HG03196 (cell line): ENCODE measurements around the gene PHACTR4.
A peak's percentile ranks its signal among the peaks of the same experiment; 100 is the strongest.
"Not testable (repeated sequence)": the region's sequence is repeated elsewhere in the genome, so short reads cannot be mapped to it uniquely, and the experiment has no call there.

Experiments used
- ATAC-seq: cut with Tn5 transposase; IDR thresholded peaks from one replicate; pipeline ENCODE4 v1.9.1; 2021; ENCODE audit not compliant: unreplicated experiment

Gene PHACTR4

DNA sequence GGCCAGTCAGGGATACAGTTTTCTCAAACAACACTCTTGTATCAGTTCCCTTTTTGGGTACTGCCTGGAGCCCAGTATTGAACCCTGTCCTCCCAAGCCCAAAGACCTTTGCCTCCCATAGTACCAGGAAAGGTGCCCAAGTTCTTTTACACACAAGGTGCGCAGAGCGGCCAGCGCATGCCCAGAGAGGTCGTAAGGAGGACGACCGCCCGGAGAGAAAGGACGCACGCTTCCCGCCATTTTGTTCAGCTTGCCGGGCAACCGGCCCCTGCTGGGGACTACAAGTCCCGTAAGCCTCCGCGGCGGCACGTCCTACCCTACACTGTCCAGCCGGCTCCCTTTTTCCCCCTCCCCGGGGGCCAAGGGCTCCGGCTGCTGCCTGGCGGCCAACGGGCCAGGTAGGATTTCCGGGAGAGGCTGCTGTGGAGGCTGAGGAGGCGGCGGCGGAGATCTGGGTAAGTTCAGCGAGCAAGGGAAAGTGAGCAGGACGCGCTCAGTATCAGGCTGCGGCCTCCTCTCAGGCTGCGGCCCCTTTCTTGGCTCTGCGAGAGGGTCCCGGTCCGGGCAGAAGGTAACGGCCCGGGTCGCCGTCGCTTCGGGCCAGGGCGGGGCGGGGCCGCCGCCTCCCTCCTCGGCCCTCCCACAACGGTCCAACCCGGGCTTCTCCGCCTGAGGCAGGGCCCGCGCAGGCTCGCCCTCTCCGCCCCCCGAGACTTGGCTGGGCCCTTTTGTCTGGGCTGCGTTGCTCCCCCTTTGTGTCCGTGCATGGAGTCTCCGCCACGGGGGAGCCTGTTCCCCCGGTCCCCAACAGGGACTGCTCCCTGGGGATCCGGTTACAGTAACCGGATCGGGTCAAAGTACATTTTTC lies at the start of gene PHACTR4:
Gene PHACTR4 (plus strand): TSS at position 370 of the 868 bp plus-strand sequence. CDS start 37,708 bp downstream, outside the sequence.
- ATAC-seq, result peak; percentile 86

DNA sequence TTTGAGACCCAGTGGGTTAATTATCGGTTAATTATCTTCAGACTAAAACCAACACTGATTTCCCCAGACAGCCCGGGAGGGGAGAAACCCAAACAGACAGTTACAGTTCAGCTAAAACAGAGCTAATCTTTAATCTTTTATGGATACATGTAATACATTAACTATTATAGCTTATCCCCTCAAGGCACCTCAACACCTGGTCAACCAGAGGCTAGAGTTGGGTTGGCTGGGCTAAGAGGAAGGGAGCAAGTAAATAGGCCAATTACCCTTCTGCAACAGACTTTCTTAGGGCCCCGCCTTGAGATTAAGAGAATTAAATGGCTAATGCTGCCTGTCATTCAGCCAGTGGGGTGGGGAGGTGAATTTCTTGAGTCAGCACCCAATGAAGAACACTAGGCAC lies 47.3 kb upstream of the PHACTR4 start:
- ATAC-seq, result peak; percentile 57

DNA sequence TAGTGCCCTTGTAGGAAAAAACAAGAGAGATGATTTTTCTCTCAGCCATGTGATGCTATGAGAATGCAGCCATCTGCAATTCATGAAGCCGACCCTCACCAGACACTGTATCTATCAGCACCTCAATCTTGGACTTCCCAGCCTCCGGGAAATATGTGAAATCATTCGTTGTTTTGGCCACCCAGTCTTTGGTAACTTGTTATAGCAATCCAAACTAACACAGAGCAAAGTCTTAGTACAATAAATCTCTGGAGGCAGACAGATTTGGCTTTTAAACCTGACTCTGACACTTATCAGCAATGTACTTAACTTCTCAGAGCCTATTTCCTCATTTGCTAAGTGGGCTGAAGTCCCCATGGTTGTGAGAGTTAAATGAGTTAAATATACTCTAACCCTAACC lies 45.8 kb upstream of the PHACTR4 start:
- ATAC-seq, result no peak

DNA sequence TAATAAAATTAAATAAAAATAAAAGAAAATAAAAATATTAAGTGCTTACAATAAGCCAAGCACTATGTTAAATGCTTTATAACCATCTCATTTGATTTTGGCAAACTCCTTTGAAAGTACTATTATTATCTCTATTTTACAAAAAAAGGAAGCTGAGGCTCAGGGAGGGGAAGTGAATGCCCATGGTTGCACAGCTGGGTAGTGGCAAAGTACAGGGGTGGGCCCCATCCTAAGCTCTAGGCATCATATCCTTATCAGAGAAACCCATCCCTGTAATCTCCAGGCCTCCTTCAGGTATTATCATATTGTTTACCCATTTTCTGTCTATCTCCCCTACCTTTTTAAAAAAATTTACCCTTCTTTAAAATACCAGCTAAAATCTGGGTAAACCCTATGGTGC lies 43.0 kb upstream of the PHACTR4 start:
- ATAC-seq, result no peak

DNA sequence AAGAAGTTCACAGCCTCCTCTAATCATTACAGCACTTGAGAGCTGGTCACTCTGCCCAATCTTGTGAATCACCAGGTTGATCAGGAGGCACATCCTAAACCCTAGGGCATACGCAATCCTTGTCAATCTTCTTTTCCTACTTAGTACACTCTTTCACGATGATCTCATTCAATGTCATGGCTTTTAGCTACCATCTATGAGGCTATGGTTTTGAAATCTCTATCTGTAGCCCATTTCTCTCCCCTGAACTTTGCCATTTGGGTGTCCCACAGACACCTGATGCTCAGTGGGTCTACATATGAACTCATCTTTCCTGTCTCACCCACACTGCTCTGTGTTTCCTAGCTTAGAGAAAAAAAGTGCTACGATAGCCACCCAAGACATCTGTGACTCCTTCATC lies 42.6 kb upstream of the PHACTR4 start:
- no peak for ATAC-seq

DNA sequence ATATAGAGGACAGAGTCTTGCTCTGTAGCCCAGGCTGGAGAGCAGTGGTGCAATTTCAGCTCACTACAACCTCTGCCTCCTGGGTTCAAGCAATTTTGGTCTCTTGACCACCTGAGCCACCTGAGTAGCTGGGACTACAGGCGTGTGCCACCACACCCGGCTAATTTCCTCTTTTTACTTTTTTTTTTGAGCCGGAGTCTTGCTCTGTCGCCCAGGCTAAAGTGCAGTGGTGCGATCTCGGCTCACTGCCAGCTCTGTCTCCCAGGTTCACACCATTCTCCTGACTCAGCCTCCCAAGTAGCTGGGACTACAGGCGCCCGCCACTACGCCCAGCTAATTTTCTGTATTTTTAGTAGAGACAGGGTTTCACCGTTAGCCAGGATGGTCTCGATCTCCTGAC lies 42.1 kb upstream of the PHACTR4 start:
- ATAC-seq, result not testable (repeated sequence)

DNA sequence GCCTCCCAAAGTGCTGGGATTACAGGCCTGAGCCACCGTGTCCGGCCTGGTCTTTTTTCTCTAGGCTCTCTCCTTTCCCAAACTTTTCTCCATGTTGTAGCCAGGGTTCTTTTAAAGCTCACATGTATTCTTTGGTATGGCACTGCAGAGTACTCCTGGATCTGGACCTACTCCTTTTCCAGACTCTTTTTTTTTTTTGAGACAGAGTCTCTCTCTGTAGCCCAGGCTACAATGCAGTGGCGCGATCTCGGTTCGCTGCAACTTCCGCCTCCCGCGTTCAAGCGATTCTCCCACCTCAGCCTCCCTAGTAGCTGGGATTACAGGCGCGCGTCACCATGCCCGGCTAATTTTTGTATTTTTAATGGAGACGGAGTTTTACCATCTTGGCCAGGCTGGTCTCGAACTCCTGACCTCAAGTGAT lies 41.3 kb upstream of the PHACTR4 start:
- no peak for ATAC-seq

DNA sequence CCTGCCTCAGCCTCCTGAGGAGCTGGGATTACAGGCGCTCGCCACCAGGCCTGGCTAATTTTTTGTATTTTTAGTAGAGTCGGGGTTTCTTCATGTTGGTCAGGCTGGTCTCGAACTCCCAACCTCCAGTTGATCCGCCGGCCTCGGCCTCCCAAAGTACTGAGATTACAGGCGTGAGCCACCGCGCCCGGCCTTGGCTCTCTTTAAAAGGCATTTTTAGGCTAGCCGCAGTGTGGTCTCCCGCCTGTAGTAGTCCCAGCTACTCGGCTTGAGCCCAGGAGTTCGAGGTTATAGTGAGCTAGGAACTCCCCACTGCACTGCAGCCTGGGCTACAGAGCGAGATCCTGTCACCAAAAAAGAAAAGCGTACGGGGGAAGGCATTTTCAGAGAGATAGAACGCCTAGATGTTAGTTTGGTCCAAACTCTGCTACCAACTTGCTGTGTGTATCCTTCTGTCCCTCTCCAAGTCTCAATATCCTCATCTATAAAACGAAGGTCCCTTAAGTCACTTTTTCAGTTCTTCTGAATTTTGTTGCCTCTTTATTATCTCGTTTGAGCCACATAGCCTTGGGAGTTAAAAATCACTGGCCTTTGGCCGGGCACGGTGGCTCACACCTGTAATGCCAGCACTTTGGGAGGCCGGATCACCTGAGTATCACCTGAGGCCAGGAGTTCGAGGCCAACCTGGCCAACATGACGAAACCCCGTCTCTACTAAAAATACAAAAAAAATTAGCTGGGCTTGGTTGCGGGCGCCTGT lies 40.0 kb upstream of the PHACTR4 start:
- ATAC-seq, result no peak

DNA sequence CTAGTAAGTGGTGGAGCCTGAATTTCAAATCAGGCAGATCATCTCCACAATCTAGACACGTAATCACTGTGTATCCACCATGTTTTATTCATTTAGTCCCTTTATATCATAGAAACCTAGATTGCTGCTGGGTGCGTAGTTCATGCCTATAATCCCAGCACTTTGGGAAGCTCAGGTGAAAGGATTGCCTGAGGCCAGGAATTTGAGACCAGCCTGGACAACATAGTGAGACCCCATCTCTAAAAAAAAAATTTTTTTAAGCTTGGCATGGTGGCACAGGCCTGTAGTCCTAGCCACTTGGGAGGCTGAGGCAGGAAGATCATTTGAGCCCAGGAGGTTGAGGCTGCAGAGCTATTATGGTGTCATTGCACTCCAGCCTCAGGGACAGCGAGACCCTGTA lies 30.6 kb upstream of the PHACTR4 start:
- ATAC-seq, result no peak

DNA sequence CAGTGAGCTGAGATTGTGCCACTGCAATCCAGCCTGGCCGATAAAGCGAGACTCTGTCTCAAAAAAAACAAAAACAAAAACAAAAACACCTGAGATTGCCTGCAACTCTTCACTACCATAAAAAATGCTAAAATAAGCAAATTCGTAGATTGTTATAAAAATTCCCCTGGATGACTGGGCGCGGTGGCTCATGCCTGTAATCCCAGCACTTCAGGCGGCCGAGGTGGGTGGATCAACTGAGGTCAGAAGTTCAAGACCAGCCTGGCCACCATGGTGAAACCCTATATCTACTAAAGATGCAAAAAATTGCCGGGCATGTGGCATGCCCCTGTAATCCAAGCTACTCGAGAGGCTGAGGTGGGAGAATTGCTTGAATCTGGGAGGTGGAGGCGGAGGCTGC lies 30.0 kb upstream of the PHACTR4 start:
- ATAC-seq, result no peak

DNA sequence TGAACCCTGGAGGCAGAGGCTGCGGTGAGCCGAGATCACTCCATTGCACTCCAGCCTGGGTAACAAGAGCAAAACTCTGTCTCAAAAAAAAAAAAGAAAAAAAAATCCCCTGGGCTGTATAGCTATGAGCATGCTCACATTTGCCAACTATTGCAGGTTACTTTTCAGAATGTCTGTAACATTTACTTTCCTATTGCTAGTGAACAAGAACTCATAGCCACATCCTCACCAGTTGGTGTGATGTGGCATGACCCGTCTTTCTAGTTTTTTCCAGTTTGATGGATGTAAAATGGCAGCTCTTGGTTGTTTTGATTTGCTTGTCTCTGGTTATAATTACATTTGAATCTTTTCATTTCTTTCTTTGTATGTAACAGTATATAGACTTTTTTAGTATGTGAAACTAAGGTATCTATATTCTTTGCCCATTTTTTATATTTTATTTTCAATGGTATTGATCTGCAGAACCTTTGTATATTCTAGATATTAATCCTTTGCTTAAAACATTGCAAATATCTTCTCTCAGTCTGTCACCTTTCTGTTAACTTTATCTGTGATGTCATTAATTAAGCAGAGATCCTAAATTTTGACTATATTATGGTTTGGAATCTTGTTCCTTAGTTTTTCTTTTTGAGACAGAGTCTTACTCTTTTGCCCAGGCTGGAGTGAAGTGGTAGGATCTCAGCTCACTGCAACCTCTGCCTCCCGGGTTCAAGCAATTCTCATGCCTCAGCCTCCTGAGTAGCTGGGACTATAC lies 29.1 kb upstream of the PHACTR4 start:
- ATAC-seq, result no peak

DNA sequence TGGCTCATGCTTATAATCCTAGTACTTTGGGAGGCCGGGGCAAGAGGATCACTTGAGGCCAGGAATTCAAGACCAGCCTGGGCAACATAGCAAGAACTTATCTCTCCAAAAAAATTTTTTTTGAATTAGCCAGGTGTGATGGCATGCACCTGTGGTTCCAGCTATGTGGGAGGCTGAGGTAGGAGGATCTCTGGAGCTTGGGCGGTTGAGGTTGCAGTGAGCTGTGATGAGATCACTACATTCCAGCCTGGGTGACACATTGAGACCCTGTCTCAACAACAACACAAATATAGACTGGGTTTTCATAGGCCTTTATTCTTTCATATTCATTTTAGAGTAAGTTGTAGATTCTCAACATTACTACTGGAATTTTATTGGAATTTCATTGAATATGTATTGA lies 27.9 kb upstream of the PHACTR4 start:
- ATAC-seq, result no peak

DNA sequence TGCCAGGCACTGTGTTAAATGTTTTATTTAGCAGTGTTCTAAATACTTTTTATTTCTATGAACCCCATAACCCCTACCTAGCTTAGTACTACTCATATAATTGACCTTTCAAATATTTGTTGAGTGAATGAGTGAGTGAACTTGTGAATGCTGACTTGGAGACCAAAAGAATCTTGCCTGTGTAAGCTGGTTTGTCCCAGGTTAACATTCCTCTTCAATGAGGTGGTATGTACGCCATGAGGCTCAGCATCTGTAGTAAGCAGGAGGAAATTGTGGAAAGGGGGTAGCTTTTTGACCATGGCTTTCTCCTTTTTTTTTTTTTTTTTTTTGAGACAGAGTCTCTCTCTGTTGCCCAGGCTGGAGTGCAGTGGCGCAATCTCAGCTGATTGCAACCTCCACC lies 26.1 kb upstream of the PHACTR4 start:
- ATAC-seq, result no peak

DNA sequence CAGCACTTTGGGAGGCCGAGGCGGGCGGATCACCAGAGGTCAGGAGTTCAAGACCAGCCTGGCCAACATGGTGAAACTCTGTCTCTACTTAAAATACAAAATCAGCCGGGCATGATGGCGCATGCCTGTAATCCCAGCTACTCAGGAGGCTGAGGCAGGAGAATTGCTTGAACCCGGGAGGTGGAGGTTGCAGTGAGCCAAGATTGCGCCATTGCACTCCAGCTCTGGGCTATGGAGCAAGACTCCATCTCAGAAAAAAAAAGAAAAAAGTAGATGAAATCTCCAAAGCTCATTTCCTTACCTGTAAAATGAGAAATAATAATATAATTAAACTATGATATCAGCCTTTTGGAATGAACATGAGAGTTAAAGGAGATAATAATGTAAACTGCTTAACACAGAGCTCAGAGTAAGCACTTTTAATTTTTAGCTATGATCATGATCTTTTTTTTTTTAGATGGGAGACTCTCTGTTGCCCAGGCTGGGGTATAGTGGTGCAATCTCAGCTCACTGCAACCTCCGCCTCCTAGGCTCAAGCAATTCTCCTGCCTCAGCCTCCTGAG lies 16.2 kb upstream of the PHACTR4 start:
- not testable (repeated sequence) for ATAC-seq

DNA sequence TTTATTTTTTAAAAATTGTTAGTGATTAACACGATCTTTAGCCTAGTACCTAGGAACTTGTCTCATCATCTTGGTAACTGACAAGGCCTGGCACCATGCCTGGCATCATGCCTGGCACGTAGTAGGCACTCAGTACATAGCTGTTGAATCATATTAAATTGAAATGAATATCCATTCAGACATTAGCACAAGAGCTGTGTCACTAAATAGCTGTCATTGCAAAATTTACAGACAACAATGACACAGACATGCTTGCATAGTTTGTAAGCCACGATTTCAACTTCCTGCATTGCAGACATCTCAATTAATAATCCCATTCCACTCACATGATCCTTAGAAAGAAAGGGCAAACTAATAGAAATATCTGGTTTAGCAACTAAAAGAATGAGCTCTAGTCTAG lies 15.4 kb upstream of the PHACTR4 start:
- no peak for ATAC-seq

DNA sequence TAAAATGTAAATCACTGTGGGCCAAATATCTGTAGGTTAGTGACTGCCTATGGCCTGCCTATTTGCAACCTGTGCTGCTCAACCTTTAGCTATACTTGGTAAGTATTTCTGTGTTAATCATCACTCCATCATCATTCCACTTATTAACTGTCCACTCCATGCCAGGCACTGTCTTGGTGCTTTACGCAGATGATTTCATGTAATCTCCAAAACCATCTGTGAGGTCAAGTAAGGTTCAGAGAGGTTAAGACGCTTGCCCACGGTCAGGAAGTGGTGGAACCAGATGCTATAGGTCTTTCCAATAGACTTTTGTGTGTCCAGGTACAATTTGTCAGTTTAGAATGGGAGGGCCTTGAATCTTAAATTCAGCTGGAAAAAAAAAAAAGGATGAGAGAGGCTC lies 10.8 kb upstream of the PHACTR4 start:
- no peak for ATAC-seq

DNA sequence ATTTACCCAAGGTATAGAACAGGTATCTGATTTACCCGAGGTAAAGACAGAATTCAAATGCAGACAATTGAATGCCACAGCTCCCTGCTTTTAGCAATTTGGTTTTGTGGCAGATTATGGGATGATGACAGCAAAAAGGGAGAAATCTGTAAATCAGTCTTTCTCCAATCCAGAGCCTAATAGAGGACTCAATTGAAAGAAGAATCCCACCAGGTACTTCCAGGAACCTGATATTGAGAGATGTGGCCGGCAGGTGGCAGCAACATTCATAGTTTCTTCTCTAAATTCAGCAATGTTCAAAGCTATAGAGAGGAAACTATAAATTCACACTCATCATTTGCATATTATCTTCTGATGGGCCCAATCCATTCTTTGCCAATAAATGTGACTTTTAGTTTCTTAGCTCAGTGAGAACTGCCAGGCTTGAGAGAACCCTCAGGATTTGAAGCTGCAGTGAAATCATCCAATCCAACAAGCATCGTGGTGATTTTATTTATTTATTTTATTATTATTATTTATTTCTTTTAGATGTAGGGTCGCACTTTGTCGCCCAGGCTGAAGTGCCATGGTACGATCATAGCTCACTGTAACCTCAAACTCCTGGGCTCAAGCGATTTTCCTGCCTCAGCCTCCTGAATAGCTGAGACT lies 9.8 kb upstream of the PHACTR4 start:
- ATAC-seq, result no peak

DNA sequence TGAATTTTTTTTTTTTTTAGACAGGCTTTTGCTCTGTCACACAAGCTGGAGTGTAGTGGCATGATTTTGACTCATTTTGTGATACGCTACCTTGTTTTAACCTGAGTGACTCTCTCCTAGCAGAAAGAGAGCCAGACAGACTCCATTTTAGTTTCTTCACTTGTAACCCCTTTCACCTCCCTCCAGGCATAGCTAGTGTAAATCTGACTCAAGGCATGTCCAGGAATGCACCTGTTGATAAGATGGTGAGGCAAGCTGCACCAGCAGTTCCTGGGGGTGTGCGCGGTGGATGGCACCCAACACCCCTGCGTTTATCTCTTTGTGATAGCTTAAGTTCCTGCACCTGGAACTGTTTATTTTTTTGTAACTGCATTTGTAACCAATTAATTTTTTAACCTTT lies 4.7 kb upstream of the PHACTR4 start:
- ATAC-seq, result no peak

DNA sequence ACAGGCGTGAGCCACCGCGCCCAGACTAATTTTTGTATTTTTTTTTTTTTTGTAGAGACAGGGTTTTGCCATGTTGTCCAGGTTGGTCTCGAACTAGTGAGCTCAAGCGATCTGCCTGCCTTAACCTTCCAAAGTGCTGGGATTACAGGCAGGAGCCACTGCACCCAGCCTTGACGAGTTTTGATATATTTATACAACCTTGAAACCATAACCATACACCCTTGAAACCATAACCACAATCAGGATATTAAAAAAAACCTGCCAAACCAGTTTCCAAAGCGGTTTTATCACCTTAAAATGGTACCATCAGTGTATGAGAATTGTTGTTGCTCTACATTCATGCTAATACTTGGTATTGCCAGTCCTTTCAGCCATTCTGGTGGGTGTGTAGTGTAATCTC lies 3.7 kb upstream of the PHACTR4 start:
- ATAC-seq, result no peak

DNA sequence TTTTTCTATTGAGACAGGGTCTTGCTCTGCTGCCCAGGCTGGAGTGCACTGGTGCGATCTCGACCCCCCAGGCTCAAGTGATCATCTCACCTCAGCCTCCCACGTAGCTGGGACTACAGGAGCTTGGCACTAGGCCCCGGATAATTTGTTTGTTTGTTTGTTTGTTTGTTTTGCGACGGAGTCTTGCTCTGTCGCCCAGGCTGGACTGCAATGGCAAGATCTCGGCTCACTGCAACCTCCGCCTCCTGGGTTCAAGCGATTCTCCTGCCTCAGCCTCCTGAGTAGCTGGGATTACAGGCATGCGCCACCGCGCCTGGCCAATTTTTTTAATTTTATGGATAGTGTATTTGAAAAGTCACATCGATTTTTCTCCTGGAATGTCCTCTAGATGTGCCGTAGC lies 932 bp upstream of the PHACTR4 start:
- ATAC-seq, result not testable (repeated sequence)
